HepG2 (cell line): ENCODE data around the gene CEP128.

Source experiments
- CREM ChIP-seq, 2 experiments: sonication (generic) in 1 of 2; formaldehyde crosslinking in 1 of 2; IDR thresholded peaks; 2 replicates each; pipeline versions ENCODE4 v1.4.0 to v1.6.1; 2016 to 2020; ENCODE audit warnings: antibody characterized with exemption in 1 of 2, mild to moderate bottlenecking in 1 of 2, missing genetic modification reagents in 1 of 2
- CTCF ChIP-seq: sonication (generic); formaldehyde crosslinking; IDR thresholded peaks from 2 replicates; pipeline ENCODE4 v1.5.0; 2020; ENCODE audit warnings: mild to moderate bottlenecking, missing genetic modification reagents, moderate library complexity
- ETV6 ChIP-seq: sonication (generic); formaldehyde crosslinking; conservative IDR thresholded peaks from 2 replicates; pipeline ENCODE4 v1.4.0; 2020; ENCODE audit warnings: missing genetic modification reagents
- GZF1 ChIP-seq: sonication (generic); formaldehyde crosslinking; IDR thresholded peaks from 2 replicates; pipeline ENCODE4 v1.5.1; 2020; ENCODE audit warnings: mild to moderate bottlenecking, missing genetic modification reagents
- NFIC ChIP-seq: IDR thresholded peaks from 2 replicates; pipeline ENCODE4 v1.6.1; 2012; ENCODE audit warnings: mild to moderate bottlenecking, low read length, inconsistent platforms
- POLR2A ChIP-seq, 2 experiments: IDR thresholded peaks; 2 replicates each; pipeline ENCODE4 v1.6.1; 2011; ENCODE audit warnings: low read depth in 2 of 2, low read length in 2 of 2, mild to moderate bottlenecking in 1 of 2, moderate library complexity in 1 of 2; ENCODE audit not compliant: insufficient read depth in 1 of 2
- SMYD3 ChIP-seq: sonication (generic); formaldehyde crosslinking; IDR thresholded peaks from 2 replicates; pipeline ENCODE4 v1.8.1; 2023; ENCODE audit warnings: mild to moderate bottlenecking, missing genetic modification reagents
- SP4 ChIP-seq: sonication (generic); formaldehyde crosslinking; IDR thresholded peaks from 2 replicates; pipeline ENCODE4 v1.8.1; 2023; ENCODE audit warnings: mild to moderate bottlenecking, missing genetic modification reagents
- ZNF879 ChIP-seq: sonication (generic); formaldehyde crosslinking; IDR thresholded peaks from 2 replicates; pipeline ENCODE4 v1.8.1; 2023; ENCODE audit warnings: missing genetic modification reagents
- TF ChIP-seq, protein P1 (sequence below): sonication (generic); formaldehyde crosslinking; IDR thresholded peaks from 2 replicates; pipeline ENCODE4 v1.8.0; 2022; ENCODE audit warnings: mild to moderate bottlenecking, missing genetic modification reagents; ENCODE audit not compliant: insufficient replicate concordance

GRCh38 chr14:80536456-80536855 lies 405.1 kb downstream of the CEP128 start:
- no peak for TF ChIP-seq CTCF (CRISPR knock-in tag)
- TF ChIP-seq NFIC = no peak
- TF ChIP-seq CREM (IDR thresholded peaks at IDR 0.05) = no peak
- TF ChIP-seq CREM (CRISPR knock-in tag; IDR thresholded peaks at IDR 0.05) = no peak
- TF ChIP-seq GZF1 (CRISPR knock-in tag) = no peak
- TF ChIP-seq SMYD3 = no peak
- no peak for TF ChIP-seq SP4 (CRISPR knock-in tag)
- TF ChIP-seq ZNF879 (CRISPR knock-in tag) = no peak
- TF ChIP-seq ETV6 (CRISPR knock-in tag) = no peak
- TF ChIP-seq, protein P1, sequence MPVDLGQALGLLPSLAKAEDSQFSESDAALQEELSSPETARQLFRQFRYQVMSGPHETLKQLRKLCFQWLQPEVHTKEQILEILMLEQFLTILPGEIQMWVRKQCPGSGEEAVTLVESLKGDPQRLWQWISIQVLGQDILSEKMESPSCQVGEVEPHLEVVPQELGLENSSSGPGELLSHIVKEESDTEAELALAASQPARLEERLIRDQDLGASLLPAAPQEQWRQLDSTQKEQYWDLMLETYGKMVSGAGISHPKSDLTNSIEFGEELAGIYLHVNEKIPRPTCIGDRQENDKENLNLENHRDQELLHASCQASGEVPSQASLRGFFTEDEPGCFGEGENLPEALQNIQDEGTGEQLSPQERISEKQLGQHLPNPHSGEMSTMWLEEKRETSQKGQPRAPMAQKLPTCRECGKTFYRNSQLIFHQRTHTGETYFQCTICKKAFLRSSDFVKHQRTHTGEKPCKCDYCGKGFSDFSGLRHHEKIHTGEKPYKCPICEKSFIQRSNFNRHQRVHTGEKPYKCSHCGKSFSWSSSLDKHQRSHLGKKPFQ (CRISPR knock-in tag) = no peak
- no peak for TF ChIP-seq POLR2A (IDR thresholded peaks at IDR 0.05; ENCODE audit: insufficient read depth in 1 of 2, low read depth in 2 of 2, low read length in 2 of 2)
